Measurements from ENCODE around the gene RNASE4. TPM values are rescaled to one million over a fixed set of nuclear protein-coding genes. Genes with fewer than 3 reads are reported as not detected.
"Not testable (repeated sequence)": the region's sequence is repeated elsewhere in the genome, so short reads cannot be mapped to it uniquely, and the experiment has no call there.

RNASE4 gene
- under 1 TPM; 0.11 to 0.38 TPM for total RNA-seq
- polyA plus RNA-seq (2013, experiment 1 of 2) = 1.6 TPM
- 1.4 TPM for polyA plus RNA-seq (2013, experiment 2 of 2)
- total RNA-seq = 0 to 0.20 (median 0) reads per million in 172 experiments

GRCh38 chr14:20683891-20684661 is at the start of gene RNASE4:
Gene RNASE4, plus strand, starts transcription at chr14:20684560. Its CDS starts 14,812 bp downstream, at chr14:20699372.
- Histone ChIP-seq H3K27ac (ENCODE audit: low read depth in 1 of 2, low read length in 2 of 2) (peak within 1 kb of the TSS; percentile 94 to 95), H3K4me1 (ENCODE audit: insufficient read depth, low read length) (peaks cover 53% of the 10 kb centered on the region), H3K27me3 (ENCODE audit: control insufficient read depth in 1 of 2, insufficient read depth in 2 of 2, low read length in 2 of 2) (no peaks in the 10 kb centered on the region), H3K36me3 (ENCODE audit: insufficient read depth, low read length) (no peaks in the 10 kb centered on the region), H3K9me3 (ENCODE audit: control insufficient read depth in 1 of 2, insufficient read depth in 1 of 2, low read length in 2 of 2) (no peaks in the 10 kb centered on the region), H3K4me3 (ENCODE audit: low read length) (peak within 1 kb of the TSS; percentile 79)
- POLR2A ChIA-PET = interaction anchor here (0.6 to 5.1 kb wide), 17 partner anchors 16 to 356 kb away, joined by 3 to 85 read pairs (median 5); partner anchors contain the start of genes APEX1, NDRG2, OSGEP and PARP2
- intact Hi-C loops (cut with DNase I, micrococcal nuclease) = loop anchor here (1.0 to 5.0 kb wide), 9 partner anchors 7 to 342 kb away; partner anchors contain the start of genes OSGEP (in 2 of the 2), PARP2 (in 2 of the 2), APEX1 (in 1 of the 2) and PIP4P1 (in 1 of the 2)
- DNase-seq (peak; percentile 68 to 90 (median 78)), ATAC-seq (ENCODE audit: poor library complexity) (peak; percentile 23)
- Mint-ChIP-seq H3K27me3 (peaks cover 7% of the 10 kb centered on the region), H3K4me1 (ENCODE audit: low read depth) (peaks cover 5% of the 10 kb centered on the region), H3K9me3 (no peaks in the 10 kb centered on the region), H3K36me3 (ENCODE audit: low read depth) (peaks cover 4% of the 10 kb centered on the region), H3K27ac (no peak within 1 kb of the TSS), H3K4me3 (no peak within 1 kb of the TSS)
- CTCF ChIA-PET = interaction anchor here (0.9 to 3.2 kb wide), 6 partner anchors 21 to 356 kb away, joined by 4 to 14 read pairs (median 6); no protein-coding TSS in a partner anchor
- TF ChIP-seq, protein P1, sequence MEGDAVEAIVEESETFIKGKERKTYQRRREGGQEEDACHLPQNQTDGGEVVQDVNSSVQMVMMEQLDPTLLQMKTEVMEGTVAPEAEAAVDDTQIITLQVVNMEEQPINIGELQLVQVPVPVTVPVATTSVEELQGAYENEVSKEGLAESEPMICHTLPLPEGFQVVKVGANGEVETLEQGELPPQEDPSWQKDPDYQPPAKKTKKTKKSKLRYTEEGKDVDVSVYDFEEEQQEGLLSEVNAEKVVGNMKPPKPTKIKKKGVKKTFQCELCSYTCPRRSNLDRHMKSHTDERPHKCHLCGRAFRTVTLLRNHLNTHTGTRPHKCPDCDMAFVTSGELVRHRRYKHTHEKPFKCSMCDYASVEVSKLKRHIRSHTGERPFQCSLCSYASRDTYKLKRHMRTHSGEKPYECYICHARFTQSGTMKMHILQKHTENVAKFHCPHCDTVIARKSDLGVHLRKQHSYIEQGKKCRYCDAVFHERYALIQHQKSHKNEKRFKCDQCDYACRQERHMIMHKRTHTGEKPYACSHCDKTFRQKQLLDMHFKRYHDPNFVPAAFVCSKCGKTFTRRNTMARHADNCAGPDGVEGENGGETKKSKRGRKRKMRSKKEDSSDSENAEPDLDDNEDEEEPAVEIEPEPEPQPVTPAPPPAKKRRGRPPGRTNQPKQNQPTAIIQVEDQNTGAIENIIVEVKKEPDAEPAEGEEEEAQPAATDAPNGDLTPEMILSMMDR (IDR thresholded peaks at IDR 0.05) = no peak

DNA sequence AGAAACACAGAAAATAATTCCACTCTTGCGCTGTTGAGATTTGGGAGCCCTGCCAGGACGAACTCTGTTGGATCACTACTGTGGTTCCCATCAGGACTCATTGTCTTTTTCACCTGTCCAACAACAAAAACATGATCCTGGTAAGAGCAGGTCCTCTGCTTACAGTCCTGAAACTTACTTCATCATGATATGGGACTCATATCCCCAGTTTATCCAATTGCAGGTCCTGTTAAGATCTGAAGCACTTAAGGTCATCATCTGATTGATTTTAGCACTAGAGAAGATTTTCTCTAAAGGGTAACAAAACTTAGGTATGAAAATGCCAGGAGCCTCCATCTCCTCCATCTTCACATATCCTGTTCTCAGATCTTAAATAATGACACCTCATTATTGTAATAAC is 42.8 kb upstream of the RNASE4 start, which contains the start of gene OR6S1:
Gene OR6S1 (minus strand): TSS at position 101 of the 400 bp plus-strand sequence. CDS start 0 bp downstream, at position 101.
- intact Hi-C loops (cut with DNase I, micrococcal nuclease) = no loop called here
- Histone ChIP-seq H3K9me3 (ENCODE audit: control insufficient read depth in 1 of 2, insufficient read depth in 1 of 2, low read length in 2 of 2) (no peaks in the 10 kb centered on the region), H3K4me3 (ENCODE audit: low read length) (no peak within 1 kb of the TSS), H3K4me1 (ENCODE audit: insufficient read depth, low read length) (no peaks in the 10 kb centered on the region), H3K27ac (ENCODE audit: low read depth in 1 of 2, low read length in 2 of 2) (no peak within 1 kb of the TSS), H3K36me3 (ENCODE audit: insufficient read depth, low read length) (no peaks in the 10 kb centered on the region), H3K27me3 (ENCODE audit: control insufficient read depth in 1 of 2, insufficient read depth in 2 of 2, low read length in 2 of 2) (peaks cover 0 to 10% of the 10 kb centered on the region in 2 experiments)
- no peak for ATAC-seq (ENCODE audit: poor library complexity)
- Mint-ChIP-seq H3K27ac (no peak within 1 kb of the TSS), H3K4me3 (no peak within 1 kb of the TSS), H3K4me1 (ENCODE audit: low read depth) (no peaks in the 10 kb centered on the region), H3K9me3 (no peaks in the 10 kb centered on the region), H3K27me3 (peaks cover 34% of the 10 kb centered on the region), H3K36me3 (ENCODE audit: low read depth) (no peaks in the 10 kb centered on the region)
- no peak for DNase-seq
- TF ChIP-seq, protein P1 (IDR thresholded peaks at IDR 0.05) = no peak
- POLR2A ChIA-PET = no interaction called here
- CTCF ChIA-PET = no interaction called here

GRCh38 chr14:20642182-20642581 is 42.2 kb upstream of the RNASE4 start:
- Histone ChIP-seq H3K4me3 (ENCODE audit: low read length) (no peak overlapping the region), H3K9me3 (ENCODE audit: control insufficient read depth in 1 of 2, insufficient read depth in 1 of 2, low read length in 2 of 2) (no peaks in the 10 kb centered on the region), H3K36me3 (ENCODE audit: insufficient read depth, low read length) (no peaks in the 10 kb centered on the region), H3K27ac (ENCODE audit: low read depth in 1 of 2, low read length in 2 of 2) (no peak overlapping the region), H3K4me1 (ENCODE audit: insufficient read depth, low read length) (no peaks in the 10 kb centered on the region), H3K27me3 (ENCODE audit: control insufficient read depth in 1 of 2, insufficient read depth in 2 of 2, low read length in 2 of 2) (peaks cover 0 to 10% of the 10 kb centered on the region in 2 experiments)
- Mint-ChIP-seq H3K36me3 (ENCODE audit: low read depth) (no peaks in the 10 kb centered on the region), H3K27me3 (peaks cover 34% of the 10 kb centered on the region), H3K4me1 (ENCODE audit: low read depth) (no peaks in the 10 kb centered on the region), H3K27ac (no peak overlapping the region), H3K9me3 (no peaks in the 10 kb centered on the region), H3K4me3 (no peak overlapping the region)
- ChIA-PET POLR2A (no interaction called here), CTCF (no interaction called here)
- TF ChIP-seq, protein P1 (IDR thresholded peaks at IDR 0.05) = no peak
- intact Hi-C loops (cut with DNase I, micrococcal nuclease) = no loop called here
- no peak for DNase-seq
- ATAC-seq (ENCODE audit: poor library complexity) = no peak

GRCh38 chr14:20642755-20643154 is 41.6 kb upstream of the RNASE4 start:
- intact Hi-C loops (cut with DNase I, micrococcal nuclease); H3K4me3 ChIP-seq (ENCODE audit: low read length); H3K36me3 Mint-ChIP-seq (ENCODE audit: low read depth); H3K4me1 ChIP-seq (ENCODE audit: insufficient read depth, low read length); H3K4me3 Mint-ChIP-seq; H3K27ac ChIP-seq (ENCODE audit: low read depth in 1 of 2, low read length in 2 of 2); H3K9me3 ChIP-seq (ENCODE audit: control insufficient read depth in 1 of 2, insufficient read depth in 1 of 2, low read length in 2 of 2); CTCF ChIA-PET; POLR2A ChIA-PET; H3K27ac Mint-ChIP-seq; H3K36me3 ChIP-seq (ENCODE audit: insufficient read depth, low read length); H3K9me3 Mint-ChIP-seq; DNase-seq; H3K4me1 Mint-ChIP-seq (ENCODE audit: low read depth); ATAC-seq (ENCODE audit: poor library complexity): not testable (repeated sequence)
- H3K27me3 ChIP-seq (ENCODE audit: control insufficient read depth in 1 of 2, insufficient read depth in 2 of 2, low read length in 2 of 2) = peaks cover 0 to 10% of the 10 kb centered on the region in 2 experiments
- H3K27me3 Mint-ChIP-seq = peaks cover 36% of the 10 kb centered on the region

All from CD4-positive, alpha-beta T cell (primary cell).